Measurements from ENCODE around the gene SCAMP2.

DNA sequence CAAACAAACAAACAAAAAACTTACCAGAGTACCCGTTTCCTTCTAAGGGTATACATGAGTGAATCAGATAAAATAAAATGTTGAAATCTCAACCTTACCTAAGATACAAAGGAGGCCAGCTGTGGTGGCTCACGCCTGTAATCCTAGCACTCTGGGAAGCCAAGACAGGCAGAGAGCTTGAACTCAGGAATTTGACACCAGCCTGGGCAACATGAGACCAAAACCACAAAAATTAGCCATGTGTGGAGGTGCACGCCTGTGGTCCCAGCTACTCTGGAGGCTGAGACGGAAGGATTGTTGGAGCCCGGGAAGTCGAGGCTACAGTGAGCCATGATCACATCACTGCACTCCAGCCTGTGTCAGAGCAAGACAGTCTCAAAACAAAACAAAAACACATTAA lies 44.5 kb upstream of the SCAMP2 start:
- TF ChIP-seq, protein P1, sequence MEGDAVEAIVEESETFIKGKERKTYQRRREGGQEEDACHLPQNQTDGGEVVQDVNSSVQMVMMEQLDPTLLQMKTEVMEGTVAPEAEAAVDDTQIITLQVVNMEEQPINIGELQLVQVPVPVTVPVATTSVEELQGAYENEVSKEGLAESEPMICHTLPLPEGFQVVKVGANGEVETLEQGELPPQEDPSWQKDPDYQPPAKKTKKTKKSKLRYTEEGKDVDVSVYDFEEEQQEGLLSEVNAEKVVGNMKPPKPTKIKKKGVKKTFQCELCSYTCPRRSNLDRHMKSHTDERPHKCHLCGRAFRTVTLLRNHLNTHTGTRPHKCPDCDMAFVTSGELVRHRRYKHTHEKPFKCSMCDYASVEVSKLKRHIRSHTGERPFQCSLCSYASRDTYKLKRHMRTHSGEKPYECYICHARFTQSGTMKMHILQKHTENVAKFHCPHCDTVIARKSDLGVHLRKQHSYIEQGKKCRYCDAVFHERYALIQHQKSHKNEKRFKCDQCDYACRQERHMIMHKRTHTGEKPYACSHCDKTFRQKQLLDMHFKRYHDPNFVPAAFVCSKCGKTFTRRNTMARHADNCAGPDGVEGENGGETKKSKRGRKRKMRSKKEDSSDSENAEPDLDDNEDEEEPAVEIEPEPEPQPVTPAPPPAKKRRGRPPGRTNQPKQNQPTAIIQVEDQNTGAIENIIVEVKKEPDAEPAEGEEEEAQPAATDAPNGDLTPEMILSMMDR (IDR thresholded peaks at IDR 0.05 in 2 of 3, conservative IDR thresholded peaks at IDR 0.05 in 1 of 3; ENCODE audit: borderline replicate concordance in 1 of 3, insufficient read depth in 1 of 3, low read depth in 2 of 3, low read length in 2 of 3): no peak
- TF ChIP-seq TCF7L2 (IDR thresholded peaks at IDR 0.05; ENCODE audit: borderline replicate concordance, extremely low read depth, insufficient read depth, insufficient read length): no peak
- no peak for TF ChIP-seq ELF1 (IDR thresholded peaks at IDR 0.05; ENCODE audit: borderline replicate concordance, low read depth)
- TF ChIP-seq POLR2A (IDR thresholded peaks at IDR 0.05; ENCODE audit: borderline replicate concordance, extremely low read depth, insufficient read depth, insufficient read length): no peak
- no peak for TF ChIP-seq EGR1 (IDR thresholded peaks at IDR 0.05; ENCODE audit: low read depth)
- TF ChIP-seq EZH2phosphoT487 (IDR thresholded peaks at IDR 0.05; ENCODE audit: borderline replicate concordance): no peak
- no peak for TF ChIP-seq SRF (IDR thresholded peaks at IDR 0.05; ENCODE audit: low read depth)
- TF ChIP-seq POLR2AphosphoS5 (IDR thresholded peaks at IDR 0.05; ENCODE audit: low read depth, low read length): no peak
- no peak for TF ChIP-seq EZH2 (IDR thresholded peaks at IDR 0.05)

Data from HCT116 (cell line).